ENCODE measurements around the gene CARD14. TPM values are rescaled to one million over a fixed set of nuclear protein-coding genes. Genes with fewer than 3 reads are reported as not detected.

Gene CARD14
- total and polyA plus RNA-seq, 2 experiments from 2014 or later, result 0.08 to 0.52 TPM

DNA sequence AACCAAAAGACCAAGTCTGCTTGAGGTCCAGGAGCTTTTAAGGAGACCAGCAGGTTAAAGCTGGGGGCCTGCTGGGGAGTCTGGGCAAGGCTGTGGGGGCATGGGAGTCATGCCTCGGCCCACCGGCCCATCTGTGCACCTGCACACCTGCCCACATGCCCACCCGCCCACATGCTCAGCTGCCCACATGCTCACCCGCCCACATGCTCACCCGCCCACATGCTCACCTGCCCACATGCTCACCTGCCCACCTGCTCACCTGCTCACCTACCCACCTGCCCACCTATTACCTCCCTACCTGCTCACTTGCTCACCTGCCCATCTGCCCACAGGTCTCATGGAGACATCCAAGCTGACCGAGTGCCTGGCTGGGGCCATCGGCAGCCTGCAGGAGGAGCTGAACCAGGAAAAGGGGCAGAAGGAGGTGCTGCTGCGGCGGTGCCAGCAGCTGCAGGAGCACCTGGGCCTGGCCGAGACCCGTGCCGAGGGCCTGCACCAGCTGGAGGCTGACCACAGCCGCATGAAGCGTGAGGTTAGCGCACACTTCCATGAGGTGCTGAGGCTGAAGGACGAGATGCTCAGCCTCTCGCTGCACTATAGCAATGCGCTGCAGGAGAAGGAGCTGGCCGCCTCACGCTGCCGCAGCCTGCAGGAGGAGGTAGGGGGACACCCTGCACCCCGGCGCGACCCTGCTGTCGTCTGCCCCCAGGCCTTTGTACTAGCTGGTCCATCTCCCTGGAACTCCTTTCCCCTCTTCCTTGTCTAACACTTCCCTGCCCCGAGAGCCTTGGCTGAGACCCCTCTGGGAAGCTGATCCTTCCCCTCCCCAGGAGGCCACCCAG lies 14.0 kb downstream of the CARD14 start:
- Histone ChIP-seq H3F3A (replicated peaks; ENCODE audit: low read depth) (no peaks in the 10 kb centered on the region), H4K20me1 (replicated peaks; ENCODE audit: insufficient read depth) (no peaks in the 10 kb centered on the region), H2AFZ (no peak overlapping the region), H3K4me2 (no peak overlapping the region), H3K9me2 (ENCODE audit: insufficient read depth) (no peaks in the 10 kb centered on the region), H3K27me3 (ENCODE audit: insufficient read depth) (no peaks in the 10 kb centered on the region), H3K4me3 (no peak overlapping the region), H3K36me3 (ENCODE audit: insufficient read depth) (no peaks in the 10 kb centered on the region), H3K79me2 (replicated peaks; ENCODE audit: insufficient read depth) (no peaks in the 10 kb centered on the region), H3K4me1 (ENCODE audit: insufficient read depth) (no peaks in the 10 kb centered on the region), H3K27ac (ENCODE audit: low read depth) (no peak overlapping the region)
- DNase-seq (ENCODE audit: low spot score) (no peak), ATAC-seq (peak; percentile 20)
- H3K9me3 Mint-ChIP-seq, result no peaks in the 10 kb centered on the region
- H3K36me3 Mint-ChIP-seq (ENCODE audit: low read depth), result no peaks in the 10 kb centered on the region
- TF ChIP-seq CREB1 (CRISPR knock-in tag; IDR thresholded peaks at IDR 0.05; ENCODE audit: low read depth), result no peak
- no peak for TF ChIP-seq EZH2phosphoT487 (IDR thresholded peaks at IDR 0.05; ENCODE audit: unreplicated experiment)
- TF ChIP-seq, protein P1, sequence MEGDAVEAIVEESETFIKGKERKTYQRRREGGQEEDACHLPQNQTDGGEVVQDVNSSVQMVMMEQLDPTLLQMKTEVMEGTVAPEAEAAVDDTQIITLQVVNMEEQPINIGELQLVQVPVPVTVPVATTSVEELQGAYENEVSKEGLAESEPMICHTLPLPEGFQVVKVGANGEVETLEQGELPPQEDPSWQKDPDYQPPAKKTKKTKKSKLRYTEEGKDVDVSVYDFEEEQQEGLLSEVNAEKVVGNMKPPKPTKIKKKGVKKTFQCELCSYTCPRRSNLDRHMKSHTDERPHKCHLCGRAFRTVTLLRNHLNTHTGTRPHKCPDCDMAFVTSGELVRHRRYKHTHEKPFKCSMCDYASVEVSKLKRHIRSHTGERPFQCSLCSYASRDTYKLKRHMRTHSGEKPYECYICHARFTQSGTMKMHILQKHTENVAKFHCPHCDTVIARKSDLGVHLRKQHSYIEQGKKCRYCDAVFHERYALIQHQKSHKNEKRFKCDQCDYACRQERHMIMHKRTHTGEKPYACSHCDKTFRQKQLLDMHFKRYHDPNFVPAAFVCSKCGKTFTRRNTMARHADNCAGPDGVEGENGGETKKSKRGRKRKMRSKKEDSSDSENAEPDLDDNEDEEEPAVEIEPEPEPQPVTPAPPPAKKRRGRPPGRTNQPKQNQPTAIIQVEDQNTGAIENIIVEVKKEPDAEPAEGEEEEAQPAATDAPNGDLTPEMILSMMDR (conservative IDR thresholded peaks at IDR 0.05; ENCODE audit: low read depth in 2 of 2), result 0 out of 4 replicates have a peak, but pooled peaks of 1 of the 2 experiments have one; percentile 2
- H3K4me1 Mint-ChIP-seq, result no peaks in the 10 kb centered on the region; the same call in 2 of the 3 replicates
- peaks cover 5% of the 10 kb centered on the region for H3K27me3 Mint-ChIP-seq (ENCODE audit: insufficient read depth, low read depth, poor library complexity)
- no peak overlapping the region for H3K27ac Mint-ChIP-seq
- no peak overlapping the region for H3K4me3 Mint-ChIP-seq

DNA sequence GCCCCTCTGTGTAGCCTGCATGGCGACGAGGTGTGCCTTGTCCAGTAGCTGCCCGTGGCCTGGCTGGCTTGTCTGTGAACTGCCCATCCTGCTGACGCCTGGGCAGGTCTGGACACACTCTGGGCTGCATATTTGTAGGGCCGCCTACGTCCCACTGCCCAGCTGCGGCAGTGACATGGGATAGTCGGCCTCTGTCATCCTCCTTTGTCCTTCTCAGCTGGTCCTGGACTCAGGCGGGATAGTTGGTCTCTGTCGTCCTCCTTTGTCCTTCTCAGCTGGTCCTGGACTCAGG lies 14.5 kb downstream of the CARD14 start:
- no peak for DNase-seq (ENCODE audit: low spot score)
- TF ChIP-seq POLR2AphosphoS5 (IDR thresholded peaks at IDR 0.05; ENCODE audit: low read depth) (no peak), EZH2 (IDR thresholded peaks at IDR 0.05; ENCODE audit: low read depth, unreplicated experiment) (no peak), ZNF114 (CRISPR knock-in tag; IDR thresholded peaks at IDR 0.05) (no peak), EZH2phosphoT487 (IDR thresholded peaks at IDR 0.05; ENCODE audit: unreplicated experiment) (no peak), ZNF331 (CRISPR knock-in tag; IDR thresholded peaks at IDR 0.05; ENCODE audit: low read depth) (no peak), STAT1 (IDR thresholded peaks at IDR 0.05; ENCODE audit: unreplicated experiment) (no peak), CREB1 (CRISPR knock-in tag; IDR thresholded peaks at IDR 0.05; ENCODE audit: low read depth) (no peak)

More for the DNA sequence above, 14.5 kb downstream of the CARD14 start:
- Mint-ChIP-seq H3K27me3 (ENCODE audit: insufficient read depth, low read depth, poor library complexity) (peaks cover 10% of the 10 kb centered on the region), H3K36me3 (ENCODE audit: low read depth) (no peaks in the 10 kb centered on the region), H3K4me1 (no peaks in the 10 kb centered on the region; the same call in 2 of the 3 replicates), H3K9me3 (no peaks in the 10 kb centered on the region), H3K27ac (no peak overlapping the region), H3K4me3 (no peak overlapping the region)
- Histone ChIP-seq H3K36me3 (ENCODE audit: insufficient read depth) (no peaks in the 10 kb centered on the region), H3K9me2 (ENCODE audit: insufficient read depth) (no peaks in the 10 kb centered on the region), H3K4me2 (no peak overlapping the region), H3K4me1 (ENCODE audit: insufficient read depth) (no peaks in the 10 kb centered on the region), H4K20me1 (replicated peaks; ENCODE audit: insufficient read depth) (no peaks in the 10 kb centered on the region), H3F3A (replicated peaks; ENCODE audit: low read depth) (no peaks in the 10 kb centered on the region), H3K4me3 (no peak overlapping the region), H3K27me3 (ENCODE audit: insufficient read depth) (no peaks in the 10 kb centered on the region), H3K27ac (ENCODE audit: low read depth) (no peak overlapping the region), H2AFZ (no peak overlapping the region), H3K79me2 (replicated peaks; ENCODE audit: insufficient read depth) (no peaks in the 10 kb centered on the region)
- no peak for ATAC-seq
